Fibroblast of lung (primary cell): ENCODE measurements around the gene PYGO2. TPM values are rescaled to one million over a fixed set of nuclear protein-coding genes. Genes with fewer than 3 reads are reported as not detected.

ENCODE experiments used
- DNase-seq, 2 donors: peaks; one replicate each; pipeline versions ENCODE4 v3.0.0 to v3.0.0-alpha.2; 2010; ENCODE audit warnings: low read depth in 2 of 2
- H2AFZ ChIP-seq: 2 replicates; pipeline ENCODE4 v1.5.1; 2012; ENCODE audit warnings: low read length, control low read depth, inconsistent platforms
- H3K27ac ChIP-seq: 2 replicates; pipeline ENCODE4 v1.5.1; 2011; ENCODE audit warnings: low read length, control low read depth; ENCODE audit not compliant: insufficient read depth
- H3K27me3 ChIP-seq: 2 replicates; pipeline ENCODE4 v1.5.1; 2011; ENCODE audit warnings: mild to moderate bottlenecking, low read length; ENCODE audit not compliant: control insufficient read depth, insufficient read depth
- H3K36me3 ChIP-seq: 2 replicates; pipeline ENCODE4 v1.5.1; 2011; ENCODE audit warnings: low read length; ENCODE audit not compliant: control insufficient read depth, insufficient read depth
- H3K4me1 ChIP-seq: 2 replicates; pipeline ENCODE4 v1.5.1; 2011; ENCODE audit warnings: low read length; ENCODE audit not compliant: control insufficient read depth, insufficient read depth; ENCODE audit errors: extremely low read depth
- H3K4me2 ChIP-seq: 2 replicates; pipeline ENCODE4 v1.5.1; 2011; ENCODE audit warnings: low read length, control low read depth; ENCODE audit not compliant: insufficient read depth; ENCODE audit errors: extremely low read depth
- H3K4me3 ChIP-seq, 4 experiments: fragments of 200-600 bp in 1 of 4; sonication (generic) in 1 of 4; replicated peaks in 1 of 4; 2 replicates each; pipeline ENCODE4 v1.5.1; 2011 to 2016; ENCODE audit warnings: low read length in 4 of 4, low read depth in 3 of 4, mild to moderate bottlenecking in 3 of 4, control low read depth in 2 of 4, inconsistent platforms in 1 of 4, mixed read lengths in 1 of 4; ENCODE audit not compliant: insufficient read depth in 1 of 4; ENCODE audit errors: control extremely low read depth in 1 of 4
- H3K79me2 ChIP-seq: 2 replicates; pipeline ENCODE4 v1.5.1; 2012; ENCODE audit warnings: mild to moderate bottlenecking, low read length, inconsistent platforms; ENCODE audit not compliant: control insufficient read depth, insufficient read depth
- H3K9ac ChIP-seq: 2 replicates; pipeline ENCODE4 v1.5.1; 2011; ENCODE audit warnings: mild to moderate bottlenecking, low read length, control low read depth; ENCODE audit not compliant: insufficient read depth
- H3K9me3 ChIP-seq: 2 replicates; pipeline ENCODE4 v1.5.1; 2012; ENCODE audit warnings: low read depth, low read length; ENCODE audit not compliant: control insufficient read depth, insufficient read depth
- H4K20me1 ChIP-seq: 2 replicates; pipeline ENCODE4 v1.5.1; 2011; ENCODE audit warnings: low read length; ENCODE audit not compliant: control insufficient read depth, insufficient read depth; ENCODE audit errors: extremely low read depth
- EZH2 ChIP-seq: IDR thresholded peaks from 2 replicates; pipeline ENCODE4 v1.5.1; 2012; ENCODE audit warnings: low read length, control low read depth, mild to moderate bottlenecking; ENCODE audit errors: missing control alignments
- polyA plus RNA-seq, 2 donors: library from polyadenylated mRNA; depleted of rRNA in 1 of 2; stranded (reverse) in 1 of 2; unstranded in 1 of 2; fragments of >200 nt; gene quantifications; 2 replicates each; pipeline ENCODE4 v1.2.1, GENCODE V29; 2011 to 2012; ENCODE audit warnings: missing spikeins in 1 of 2
- total RNA-seq: library from RNA; depleted of rRNA; stranded (reverse); fragments of >200 nt; gene quantifications from 2 replicates; pipeline ENCODE4 v1.2.1, GENCODE V29; 2014
- TF ChIP-seq, protein P1 (sequence below), 2 donors: IDR thresholded peaks in 1 of 2; conservative IDR thresholded peaks in 1 of 2; 1 replicate in 1 of 2; 2 replicates in 1 of 2; pipeline ENCODE4 v1.5.1; 2011 to 2012; ENCODE audit warnings: low read length in 2 of 2, control low read depth in 1 of 2, inconsistent platforms in 1 of 2, low read depth in 1 of 2, mild to moderate bottlenecking in 1 of 2

Gene PYGO2
- total and polyA plus RNA-seq, 2 donors (not counting 1 experiment from before 2014, with no cell fraction given): 15.3 to 28.1 TPM

DNA sequence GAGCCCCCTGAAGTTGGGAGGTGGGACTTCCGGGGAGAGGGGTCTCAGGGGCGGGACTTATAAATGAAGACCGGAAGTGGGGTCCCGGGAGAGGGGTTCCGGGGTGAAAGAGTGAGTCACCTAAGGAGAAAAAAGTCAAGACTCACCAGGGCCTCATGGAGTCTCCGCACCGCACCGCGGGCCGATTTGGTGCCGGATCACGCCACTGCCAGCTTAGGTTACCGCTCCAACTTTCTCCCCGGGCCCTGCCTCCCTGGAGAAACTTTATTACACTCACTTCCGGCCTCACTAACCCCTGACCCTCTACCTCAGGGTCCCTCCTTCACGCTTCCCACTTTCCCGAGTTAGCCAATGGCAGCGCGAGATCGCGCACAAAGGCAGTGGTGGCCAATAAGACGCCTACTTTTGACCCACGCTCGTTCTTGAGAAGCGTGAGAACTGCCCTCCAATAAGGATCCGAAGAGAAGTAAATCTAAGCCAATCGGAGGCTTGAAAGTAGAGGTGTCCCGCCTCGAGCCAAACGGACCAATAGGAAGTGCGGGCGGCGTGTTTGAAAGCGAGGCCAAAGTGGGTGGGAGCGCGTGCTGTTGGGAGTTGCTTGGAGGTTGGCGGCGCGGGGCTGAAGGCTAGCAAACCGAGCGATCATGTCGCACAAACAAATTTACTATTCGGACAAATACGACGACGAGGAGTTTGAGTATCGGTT lies 12.7 kb upstream of the PYGO2 start, which contains the start of gene CKS1B:
TSS of gene CKS1B (plus strand) at position 580 of the 706 bp plus-strand sequence. CDS start at position 645, 65 bp downstream.
- H2AFZ ChIP-seq: peak within 1 kb of the TSS; percentile 49
- no peaks in the 10 kb centered on the region for H3K36me3 ChIP-seq
- H3K4me2 ChIP-seq: peak within 1 kb of the TSS; percentile 99
- H3K79me2 ChIP-seq: peaks cover 53% of the 10 kb centered on the region
- H3K4me3 ChIP-seq: peak within 1 kb of the TSS; percentile 63 to 93 (median 77)
- H3K27ac ChIP-seq: peak within 1 kb of the TSS; percentile 94
- peak; percentile 100 for DNase-seq
- H3K9me3 ChIP-seq: no peaks in the 10 kb centered on the region
- H3K9ac ChIP-seq: peak within 1 kb of the TSS; percentile 93
- H4K20me1 ChIP-seq: no peaks in the 10 kb centered on the region
- no peaks in the 10 kb centered on the region for H3K27me3 ChIP-seq
- no peak for TF ChIP-seq EZH2
- TF ChIP-seq, protein P1, sequence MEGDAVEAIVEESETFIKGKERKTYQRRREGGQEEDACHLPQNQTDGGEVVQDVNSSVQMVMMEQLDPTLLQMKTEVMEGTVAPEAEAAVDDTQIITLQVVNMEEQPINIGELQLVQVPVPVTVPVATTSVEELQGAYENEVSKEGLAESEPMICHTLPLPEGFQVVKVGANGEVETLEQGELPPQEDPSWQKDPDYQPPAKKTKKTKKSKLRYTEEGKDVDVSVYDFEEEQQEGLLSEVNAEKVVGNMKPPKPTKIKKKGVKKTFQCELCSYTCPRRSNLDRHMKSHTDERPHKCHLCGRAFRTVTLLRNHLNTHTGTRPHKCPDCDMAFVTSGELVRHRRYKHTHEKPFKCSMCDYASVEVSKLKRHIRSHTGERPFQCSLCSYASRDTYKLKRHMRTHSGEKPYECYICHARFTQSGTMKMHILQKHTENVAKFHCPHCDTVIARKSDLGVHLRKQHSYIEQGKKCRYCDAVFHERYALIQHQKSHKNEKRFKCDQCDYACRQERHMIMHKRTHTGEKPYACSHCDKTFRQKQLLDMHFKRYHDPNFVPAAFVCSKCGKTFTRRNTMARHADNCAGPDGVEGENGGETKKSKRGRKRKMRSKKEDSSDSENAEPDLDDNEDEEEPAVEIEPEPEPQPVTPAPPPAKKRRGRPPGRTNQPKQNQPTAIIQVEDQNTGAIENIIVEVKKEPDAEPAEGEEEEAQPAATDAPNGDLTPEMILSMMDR (conservative IDR thresholded peaks at IDR 0.05 in 1 of 2, IDR thresholded peaks at IDR 0.05 in 1 of 2; ENCODE audit: low read depth in 1 of 2, low read length in 2 of 2): no peak
- peaks cover 15% of the 10 kb centered on the region for H3K4me1 ChIP-seq

DNA sequence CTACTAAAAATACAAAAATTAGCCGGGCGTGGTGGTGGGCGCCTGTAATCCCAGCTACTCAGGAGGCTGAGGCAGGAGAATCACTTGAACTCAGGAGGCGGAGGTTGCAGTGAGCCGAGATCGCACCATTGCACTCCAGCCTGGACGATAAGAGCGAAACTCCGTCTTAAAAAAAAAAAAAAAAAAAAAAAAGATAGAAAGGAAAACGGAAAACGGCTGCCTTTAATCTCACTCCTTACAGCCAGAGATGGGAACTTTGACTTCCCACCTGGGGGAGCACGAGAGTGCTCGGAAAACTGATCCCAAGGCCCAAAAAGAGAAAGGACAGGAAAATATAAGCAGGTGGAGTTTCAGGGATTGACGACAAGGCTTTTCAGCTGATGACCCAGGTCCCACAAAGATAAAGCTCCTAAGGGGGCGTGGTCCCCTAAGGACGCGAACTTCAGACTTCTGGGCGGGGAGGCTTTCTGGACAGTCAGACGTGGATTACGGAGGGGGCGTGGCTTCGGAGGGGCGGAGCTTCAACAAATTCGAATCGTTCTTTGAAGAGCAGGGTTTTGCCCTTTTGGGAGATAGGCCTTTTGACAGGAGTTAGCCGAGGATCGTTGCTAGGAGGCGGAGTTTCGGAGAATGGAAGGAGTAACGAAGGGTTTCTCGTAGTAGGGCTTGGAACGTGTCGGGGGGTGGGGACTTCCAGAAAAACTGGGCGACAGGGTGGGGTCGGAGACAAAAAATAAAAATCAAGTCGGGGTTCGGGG lies 11.9 kb upstream of the PYGO2 start:
- no peaks in the 10 kb centered on the region for H4K20me1 ChIP-seq
- no peak for TF ChIP-seq EZH2
- TF ChIP-seq, protein P1 (conservative IDR thresholded peaks at IDR 0.05 in 1 of 2, IDR thresholded peaks at IDR 0.05 in 1 of 2; ENCODE audit: low read depth in 1 of 2, low read length in 2 of 2): peak; percentile 24 to 32
- peaks cover 19% of the 10 kb centered on the region for H3K4me1 ChIP-seq
- peak; percentile 96 to 97 for DNase-seq
- peak overlapping the region; percentile 91 for H3K4me2 ChIP-seq
- no peaks in the 10 kb centered on the region for H3K27me3 ChIP-seq
- peak overlapping the region; percentile 63 to 85 (median 70) for H3K4me3 ChIP-seq
- peaks cover 60% of the 10 kb centered on the region for H3K79me2 ChIP-seq
- no peaks in the 10 kb centered on the region for H3K36me3 ChIP-seq
- H3K27ac ChIP-seq: peak overlapping the region; percentile 94
- H3K9me3 ChIP-seq: no peaks in the 10 kb centered on the region
- H3K9ac ChIP-seq: peak overlapping the region; percentile 93
- H2AFZ ChIP-seq: no peak overlapping the region
